Upper lobe of left lung (tissue), 6 donors: Measurements from ENCODE around the gene RALGAPA2. TPM values are rescaled to one million over a fixed set of nuclear protein-coding genes. Genes with fewer than 3 reads are reported as not detected.
A peak's percentile ranks its signal among the peaks of the same experiment; 100 is the strongest.

Experiments
- ATAC-seq, 2 donors: fragments of 200-7000 bp; cut with Tn5 transposase; one replicate each; pipeline ENCODE4 v1.9.1; 2022; ENCODE audit warnings: mild to moderate bottlenecking in 2 of 2, moderate library complexity in 2 of 2; ENCODE audit not compliant: low FRiP score in 2 of 2
- DNase-seq, 2 donors: peaks; one replicate each; pipeline ENCODE4 v3.0.0-alpha.2; 2019 to 2020
- H3K27ac ChIP-seq, 4 donors: fragments of 200-600 bp; sonication (generic); one replicate each; pipeline ENCODE4 v1.5.1; 2016 to 2019
- H3K27me3 ChIP-seq, 4 donors: fragments of 200-600 bp; sonication (generic); one replicate each; pipeline ENCODE4 v1.5.1; 2017 to 2019
- H3K36me3 ChIP-seq, 4 donors: fragments of 200-600 bp; sonication (generic); one replicate each; pipeline ENCODE4 v1.5.1; 2016 to 2019
- H3K4me1 ChIP-seq, 4 donors: fragments of 200-600 bp; sonication (generic); one replicate each; pipeline ENCODE4 v1.5.1; 2018 to 2019
- H3K4me3 ChIP-seq, 4 donors: fragments of 200-600 bp; sonication (generic); one replicate each; pipeline ENCODE4 v1.5.1; 2017 to 2019; ENCODE audit warnings: mild to moderate bottlenecking in 2 of 4, moderate library complexity in 1 of 4
- H3K9me3 ChIP-seq, 4 donors: fragments of 200-600 bp; sonication (generic); one replicate each; pipeline ENCODE4 v1.5.1; 2018 to 2019
- EP300 ChIP-seq, 4 donors: sonication (generic); formaldehyde crosslinking; IDR thresholded peaks; one replicate each; pipeline ENCODE4 v1.5.1; 2017; ENCODE audit warnings: antibody characterized with exemption in 4 of 4, control low read depth in 2 of 4
- POLR2A ChIP-seq, 4 donors: fragments of 450-650 bp; IDR thresholded peaks; one replicate each; pipeline ENCODE4 v1.5.1; 2016 to 2017; ENCODE audit warnings: antibody characterized with exemption in 4 of 4, mild to moderate bottlenecking in 2 of 4
- POLR2AphosphoS5 ChIP-seq, 2 donors: sonication (generic); formaldehyde crosslinking; IDR thresholded peaks; one replicate each; pipeline ENCODE4 v1.5.1; 2017; ENCODE audit warnings: antibody characterized with exemption in 2 of 2
- WGBS, 2 donors: methylation state at CpG; one replicate each; pipeline ENCODE4 v1.1.5; 2017 to 2018; 5-methylcytosine and 5-hydroxymethylcytosine counted together
- total RNA-seq, 6 donors: library from RNA; depleted of rRNA in 4 of 6; stranded (reverse); fragments of >200 nt in 4 of 6; gene quantifications; one replicate each; pipeline versions ENCODE4 v1.1.0 to v1.2.1, GENCODE V29; 2016 to 2021
- TF ChIP-seq, protein P1 (sequence below), 6 experiments: fragments of 450-650 bp in 4 of 6; fragments of 200-600 bp in 2 of 6; sonication (generic) in 2 of 6; IDR thresholded peaks; one replicate each; pipeline ENCODE4 v1.5.1; 2016 to 2019; ENCODE audit warnings: antibody characterized with exemption in 6 of 6
- donor health status: DM: no; HTN: no; CAD: no; lungs with moderate emphysema.
- donor health status: DM: no; HTN: yes; CAD: no; lungs with severe emphysema.

Gene RALGAPA2
- total RNA-seq, 6 donors from 2014 or later: 50.8 to 95.3 (median 65.3) TPM

DNA sequence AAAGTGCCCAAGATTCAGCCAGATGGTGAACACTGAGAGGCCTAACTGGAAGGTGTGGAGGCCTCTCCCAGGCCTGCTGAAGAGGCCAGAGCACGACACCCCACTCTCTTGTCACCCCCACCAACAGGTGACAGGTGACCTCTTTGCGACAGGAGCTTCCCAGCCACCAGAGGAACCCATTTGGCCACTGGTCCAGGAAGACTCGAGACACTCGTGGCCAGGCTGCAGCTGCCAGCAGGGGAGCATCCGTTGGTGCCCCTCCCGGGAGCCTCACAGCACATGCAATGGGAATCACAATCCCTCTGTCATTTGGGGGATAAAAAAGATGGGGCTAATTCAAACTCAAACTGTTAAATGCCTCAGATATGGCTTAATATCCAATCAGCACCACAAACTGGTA is 181.2 kb downstream of the RALGAPA2 start:
- WGBS, 2 donors: 94 to 99% methylated on average over 2 to 6 of the region's 6 CpGs
- Histone ChIP-seq H3K4me1 (no peaks in the 10 kb centered on the region), H3K9me3 (no peaks in the 10 kb centered on the region), H3K27ac (no peak overlapping the region), H3K36me3 (peaks cover 7 to 60% (median 35%) of the 10 kb centered on the region in 4 donors), H3K4me3 (no peak overlapping the region), H3K27me3 (no peaks in the 10 kb centered on the region)
- TF ChIP-seq, protein P1, sequence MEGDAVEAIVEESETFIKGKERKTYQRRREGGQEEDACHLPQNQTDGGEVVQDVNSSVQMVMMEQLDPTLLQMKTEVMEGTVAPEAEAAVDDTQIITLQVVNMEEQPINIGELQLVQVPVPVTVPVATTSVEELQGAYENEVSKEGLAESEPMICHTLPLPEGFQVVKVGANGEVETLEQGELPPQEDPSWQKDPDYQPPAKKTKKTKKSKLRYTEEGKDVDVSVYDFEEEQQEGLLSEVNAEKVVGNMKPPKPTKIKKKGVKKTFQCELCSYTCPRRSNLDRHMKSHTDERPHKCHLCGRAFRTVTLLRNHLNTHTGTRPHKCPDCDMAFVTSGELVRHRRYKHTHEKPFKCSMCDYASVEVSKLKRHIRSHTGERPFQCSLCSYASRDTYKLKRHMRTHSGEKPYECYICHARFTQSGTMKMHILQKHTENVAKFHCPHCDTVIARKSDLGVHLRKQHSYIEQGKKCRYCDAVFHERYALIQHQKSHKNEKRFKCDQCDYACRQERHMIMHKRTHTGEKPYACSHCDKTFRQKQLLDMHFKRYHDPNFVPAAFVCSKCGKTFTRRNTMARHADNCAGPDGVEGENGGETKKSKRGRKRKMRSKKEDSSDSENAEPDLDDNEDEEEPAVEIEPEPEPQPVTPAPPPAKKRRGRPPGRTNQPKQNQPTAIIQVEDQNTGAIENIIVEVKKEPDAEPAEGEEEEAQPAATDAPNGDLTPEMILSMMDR (IDR thresholded peaks at IDR 0.05): no peak
- TF ChIP-seq POLR2A (IDR thresholded peaks at IDR 0.05) (no peak), EP300 (IDR thresholded peaks at IDR 0.05) (no peak), POLR2AphosphoS5 (IDR thresholded peaks at IDR 0.05) (no peak)
- DNase-seq (peak in 1 of 2 donors; percentile 44), ATAC-seq (no peak)

- no peak for ATAC-seq
Measured at GRCh38 chr20:20530428-20531151, 181.9 kb downstream of the RALGAPA2 start.

GRCh38 chr20:20529597-20529996 is 182.8 kb downstream of the RALGAPA2 start:
- no peaks in the 10 kb centered on the region for H3K27me3 ChIP-seq
- H3K36me3 ChIP-seq: peaks cover 7 to 57% (median 32%) of the 10 kb centered on the region in 4 donors
- no peak overlapping the region for H3K4me3 ChIP-seq
- no peak for DNase-seq
- 93 to 95% methylated on average over 4 of the region's 4 CpGs for WGBS, 2 donors
- peaks cover 0 to 11% (median 3%) of the 10 kb centered on the region in 4 donors for H3K4me1 ChIP-seq
- H3K27ac ChIP-seq: no peak overlapping the region
- TF ChIP-seq POLR2AphosphoS5 (IDR thresholded peaks at IDR 0.05) (no peak), POLR2A (IDR thresholded peaks at IDR 0.05) (no peak), EP300 (IDR thresholded peaks at IDR 0.05) (no peak)
- TF ChIP-seq, protein P1 (IDR thresholded peaks at IDR 0.05): no peak
- H3K9me3 ChIP-seq: no peaks in the 10 kb centered on the region
- ATAC-seq: no peak

More at GRCh38 chr20:20530428-20531151, 181.9 kb downstream of the RALGAPA2 start:
- DNase-seq: no peak
- Histone ChIP-seq H3K4me1 (peaks cover 0 to 7% (median 2%) of the 10 kb centered on the region in 4 donors), H3K27ac (no peak overlapping the region), H3K27me3 (no peaks in the 10 kb centered on the region), H3K9me3 (no peaks in the 10 kb centered on the region), H3K4me3 (no peak overlapping the region), H3K36me3 (peaks cover 7 to 57% (median 35%) of the 10 kb centered on the region in 4 donors)
- TF ChIP-seq POLR2AphosphoS5 (IDR thresholded peaks at IDR 0.05) (no peak), EP300 (IDR thresholded peaks at IDR 0.05) (no peak), POLR2A (IDR thresholded peaks at IDR 0.05) (no peak)
- TF ChIP-seq, protein P1 (IDR thresholded peaks at IDR 0.05): no peak
- 96% methylated on average over 7 of the region's 7 CpGs for WGBS, 2 donors

DNA sequence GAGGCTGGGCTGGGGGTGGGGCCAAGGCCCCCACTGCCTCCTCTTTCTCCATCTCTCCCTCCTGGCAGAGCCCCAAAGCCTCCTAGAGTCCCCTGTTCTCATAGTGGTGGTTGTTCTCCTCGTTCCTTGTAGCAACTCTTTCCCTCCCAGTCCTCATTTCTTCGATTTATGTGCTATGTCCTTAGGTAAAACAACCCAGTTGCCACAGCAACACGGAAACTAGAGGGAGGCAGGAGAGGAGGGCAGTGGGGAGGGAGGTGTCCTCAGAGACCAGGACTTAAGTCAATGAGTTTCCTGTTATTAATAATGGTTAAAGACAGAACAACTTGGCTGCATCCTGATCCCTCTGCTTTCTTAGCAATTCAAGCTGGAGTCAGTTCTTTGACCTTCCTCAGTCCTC is 183.6 kb downstream of the RALGAPA2 start:
- DNase-seq (peak in 1 of 2 donors; percentile 10), ATAC-seq (no peak)
- H3K27me3 ChIP-seq: no peaks in the 10 kb centered on the region
- no peak overlapping the region for H3K27ac ChIP-seq
- H3K4me3 ChIP-seq: no peak overlapping the region
- H3K36me3 ChIP-seq: peaks cover 7 to 63% (median 35%) of the 10 kb centered on the region in 4 donors
- TF ChIP-seq, protein P1 (IDR thresholded peaks at IDR 0.05): no peak
- TF ChIP-seq EP300 (IDR thresholded peaks at IDR 0.05) (no peak), POLR2A (IDR thresholded peaks at IDR 0.05) (no peak), POLR2AphosphoS5 (IDR thresholded peaks at IDR 0.05) (no peak)
- peaks cover 0 to 11% (median 3%) of the 10 kb centered on the region in 4 donors for H3K4me1 ChIP-seq
- WGBS, 2 donors: 76 to 84% methylated on average over 3 of the region's 3 CpGs
- no peaks in the 10 kb centered on the region for H3K9me3 ChIP-seq
